Measurements from ENCODE around the gene OPTN.

OPTN gene

DNA sequence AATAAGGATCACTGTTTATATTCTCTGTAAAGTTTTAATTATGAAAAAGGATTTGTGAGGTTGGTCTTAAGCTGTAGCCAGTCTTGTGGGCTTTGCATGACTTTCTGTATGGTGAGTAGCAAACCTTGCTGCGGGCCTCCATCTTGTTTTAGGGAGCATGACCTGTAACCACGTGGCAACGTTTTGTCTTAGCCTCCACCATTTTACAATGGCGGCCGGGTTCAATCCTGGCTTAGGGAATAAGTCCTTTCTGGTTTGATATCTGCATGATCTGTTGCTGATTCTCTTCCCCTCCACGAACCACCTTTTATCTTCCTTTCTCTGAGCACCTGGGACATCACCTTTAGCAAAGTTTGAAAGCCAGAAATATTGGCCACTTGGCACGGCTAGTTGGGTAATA lies 32.5 kb upstream of the OPTN start:
- Histone ChIP-seq H3K18ac (ENCODE audit: low read depth in 1 of 2, low read length in 2 of 2) (no peak overlapping the region), H3K4me3 (ENCODE audit: insufficient read depth in 1 of 2, low read depth in 1 of 2, low read length in 2 of 2) (no peak overlapping the region), H3K27ac (ENCODE audit: low read length, poor library complexity, severe bottlenecking) (no peak overlapping the region), H2BK120ac (ENCODE audit: low read depth, low read length) (no peak overlapping the region), H4K8ac (ENCODE audit: low read length) (no peak overlapping the region), H3K9ac (ENCODE audit: low read length) (no peak overlapping the region), H4K91ac (ENCODE audit: low read length) (no peak overlapping the region), H3K4me2 (ENCODE audit: low read length, poor library complexity, severe bottlenecking) (no peak overlapping the region), H2BK15ac (ENCODE audit: low read depth, poor library complexity, severe bottlenecking) (no peak overlapping the region), H3K36me3 (ENCODE audit: control insufficient read depth in 1 of 2, insufficient read depth in 2 of 2, low read depth in 1 of 2, low read length in 2 of 2) (no peaks in the 10 kb centered on the region), H3K79me1 (replicated peaks; ENCODE audit: low read length, poor library complexity, severe bottlenecking) (no peaks in the 10 kb centered on the region), H3K27me3 (ENCODE audit: control insufficient read depth in 1 of 2, insufficient read depth in 1 of 2, low read length in 2 of 2) (peaks cover 0 to 17% of the 10 kb centered on the region in 2 experiments), H2AFZ (ENCODE audit: low read depth, low read length) (no peak overlapping the region), H3K4ac (ENCODE audit: low read depth in 1 of 2, low read length in 2 of 2) (no peak overlapping the region), H3K9me3 (ENCODE audit: control insufficient read depth, low read length) (no peaks in the 10 kb centered on the region), H3K23ac (ENCODE audit: low read length in 2 of 2) (no peak overlapping the region), H2BK12ac (ENCODE audit: low read length in 2 of 2) (no peak overlapping the region), H3K4me1 (ENCODE audit: control insufficient read depth, insufficient read depth, low read depth, low read length) (no peaks in the 10 kb centered on the region), H3K14ac (ENCODE audit: low read length in 2 of 2) (no peak overlapping the region), H2BK5ac (ENCODE audit: low read depth, low read length, poor library complexity, severe bottlenecking) (no peak overlapping the region), H2AK5ac (ENCODE audit: low read length, severe bottlenecking) (no peak overlapping the region)
- WGBS: 87% methylated on average over 5 of the region's 7 CpGs
- DNase-seq: no peak

DNA sequence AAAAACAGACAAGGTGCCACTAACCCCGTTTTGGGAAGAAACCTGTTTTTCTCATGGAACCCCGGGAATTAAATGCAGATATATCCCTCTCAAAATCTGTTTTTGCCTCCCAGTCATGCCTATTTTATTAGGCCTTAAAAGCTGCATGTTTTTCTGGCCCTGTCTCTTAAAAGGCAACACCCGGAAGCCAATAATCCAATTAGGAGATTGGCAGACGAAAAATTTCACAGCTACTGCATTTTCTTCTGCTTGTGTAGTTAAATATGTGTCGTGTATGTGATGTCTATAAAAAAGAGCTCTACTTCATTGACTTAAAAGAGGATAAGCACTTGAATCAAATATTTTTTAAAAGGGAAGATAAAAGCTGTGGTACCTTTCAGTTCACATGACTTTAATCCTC lies 31.9 kb upstream of the OPTN start:
- Histone ChIP-seq H4K91ac (ENCODE audit: low read length) (no peak overlapping the region), H2BK15ac (ENCODE audit: low read depth, poor library complexity, severe bottlenecking) (no peak overlapping the region), H3K4ac (ENCODE audit: low read depth in 1 of 2, low read length in 2 of 2) (no peak overlapping the region), H3K4me1 (ENCODE audit: control insufficient read depth, insufficient read depth, low read depth, low read length) (no peaks in the 10 kb centered on the region), H3K4me2 (ENCODE audit: low read length, poor library complexity, severe bottlenecking) (no peak overlapping the region), H3K79me1 (replicated peaks; ENCODE audit: low read length, poor library complexity, severe bottlenecking) (no peaks in the 10 kb centered on the region), H2AK5ac (ENCODE audit: low read length, severe bottlenecking) (no peak overlapping the region), H3K27me3 (ENCODE audit: control insufficient read depth in 1 of 2, insufficient read depth in 1 of 2, low read length in 2 of 2) (peaks cover 0 to 12% of the 10 kb centered on the region in 2 experiments), H3K36me3 (ENCODE audit: control insufficient read depth in 1 of 2, insufficient read depth in 2 of 2, low read depth in 1 of 2, low read length in 2 of 2) (no peaks in the 10 kb centered on the region), H2BK120ac (ENCODE audit: low read depth, low read length) (no peak overlapping the region), H2AFZ (ENCODE audit: low read depth, low read length) (no peak overlapping the region), H3K9me3 (ENCODE audit: control insufficient read depth, low read length) (no peaks in the 10 kb centered on the region), H3K4me3 (ENCODE audit: insufficient read depth in 1 of 2, low read depth in 1 of 2, low read length in 2 of 2) (no peak overlapping the region), H3K14ac (ENCODE audit: low read length in 2 of 2) (no peak overlapping the region), H3K23ac (ENCODE audit: low read length in 2 of 2) (no peak overlapping the region), H3K18ac (ENCODE audit: low read depth in 1 of 2, low read length in 2 of 2) (no peak overlapping the region), H3K9ac (ENCODE audit: low read length) (no peak overlapping the region), H2BK12ac (ENCODE audit: low read length in 2 of 2) (no peak overlapping the region), H2BK5ac (ENCODE audit: low read depth, low read length, poor library complexity, severe bottlenecking) (no peak overlapping the region), H3K27ac (ENCODE audit: low read length, poor library complexity, severe bottlenecking) (no peak overlapping the region), H4K8ac (ENCODE audit: low read length) (no peak overlapping the region)
- no peak for DNase-seq
- 78% methylated on average over 4 of the region's 5 CpGs for WGBS

DNA sequence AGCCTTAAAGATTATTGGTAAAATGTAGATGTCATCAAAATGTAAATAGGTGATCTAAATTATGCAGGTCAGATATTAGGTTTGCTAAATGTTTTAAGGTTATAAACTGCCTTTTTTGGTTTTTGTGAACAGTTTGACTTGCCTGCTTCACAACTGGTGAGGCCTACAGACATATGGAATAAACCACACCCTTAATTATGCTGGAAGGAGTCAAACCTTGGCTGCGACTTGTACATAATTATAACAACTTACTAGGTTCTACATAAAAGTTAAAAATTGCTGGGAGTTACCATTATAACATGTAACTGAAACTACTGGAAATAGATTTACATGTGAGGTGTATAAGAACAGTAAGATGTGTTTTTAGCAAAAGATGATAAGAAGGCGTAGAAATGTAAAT lies 31.5 kb upstream of the OPTN start:
- peaks cover 0 to 12% of the 10 kb centered on the region in 2 experiments for H3K27me3 ChIP-seq (ENCODE audit: control insufficient read depth in 1 of 2, insufficient read depth in 1 of 2, low read length in 2 of 2)

DNA sequence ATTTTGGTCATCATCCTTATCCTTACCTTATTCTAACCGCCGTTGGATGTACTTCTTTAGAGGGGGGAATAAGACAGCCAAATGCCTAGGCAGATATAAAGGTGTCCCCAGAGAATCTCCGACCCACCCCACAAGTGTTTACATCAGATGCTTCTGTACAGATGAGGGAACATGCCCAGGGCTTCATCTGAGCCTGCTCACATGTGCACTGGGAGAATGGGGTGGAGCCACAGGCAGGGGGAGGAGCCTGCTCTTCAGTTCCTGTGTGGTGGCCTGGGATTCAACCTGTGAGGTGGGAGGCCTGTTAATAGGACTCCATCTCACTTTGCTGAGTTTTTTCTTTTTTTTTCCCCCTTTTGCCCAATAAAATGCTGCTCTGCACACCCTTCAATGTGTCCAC lies 27.6 kb upstream of the OPTN start:
- H2AFZ ChIP-seq (ENCODE audit: low read depth, low read length): no peak overlapping the region

More for the DNA sequence above, 31.5 kb upstream of the OPTN start:
- no peak overlapping the region for H3K4me3 ChIP-seq (ENCODE audit: insufficient read depth in 1 of 2, low read depth in 1 of 2, low read length in 2 of 2)
- H2BK15ac ChIP-seq (ENCODE audit: low read depth, poor library complexity, severe bottlenecking): no peak overlapping the region
- H3K4ac ChIP-seq (ENCODE audit: low read depth in 1 of 2, low read length in 2 of 2): no peak overlapping the region
- no peak overlapping the region for H2BK5ac ChIP-seq (ENCODE audit: low read depth, low read length, poor library complexity, severe bottlenecking)
- no peaks in the 10 kb centered on the region for H3K36me3 ChIP-seq (ENCODE audit: control insufficient read depth in 1 of 2, insufficient read depth in 2 of 2, low read depth in 1 of 2, low read length in 2 of 2)
- H3K4me2 ChIP-seq (ENCODE audit: low read length, poor library complexity, severe bottlenecking): no peak overlapping the region
- no peak overlapping the region for H3K27ac ChIP-seq (ENCODE audit: low read length, poor library complexity, severe bottlenecking)
- H3K4me1 ChIP-seq (ENCODE audit: control insufficient read depth, insufficient read depth, low read depth, low read length): no peaks in the 10 kb centered on the region
- no peak overlapping the region for H3K18ac ChIP-seq (ENCODE audit: low read depth in 1 of 2, low read length in 2 of 2)
- H2AFZ ChIP-seq (ENCODE audit: low read depth, low read length): no peak overlapping the region
- H4K91ac ChIP-seq (ENCODE audit: low read length): no peak overlapping the region
- no peak overlapping the region for H2BK12ac ChIP-seq (ENCODE audit: low read length in 2 of 2)
- H3K23ac ChIP-seq (ENCODE audit: low read length in 2 of 2): no peak overlapping the region
- no peak overlapping the region for H3K14ac ChIP-seq (ENCODE audit: low read length in 2 of 2)
- H3K9ac ChIP-seq (ENCODE audit: low read length): no peak overlapping the region
- H2BK120ac ChIP-seq (ENCODE audit: low read depth, low read length): no peak overlapping the region
- no peak for DNase-seq
- H3K9me3 ChIP-seq (ENCODE audit: control insufficient read depth, low read length): no peaks in the 10 kb centered on the region
- no peak overlapping the region for H2AK5ac ChIP-seq (ENCODE audit: low read length, severe bottlenecking)
- no peak overlapping the region for H4K8ac ChIP-seq (ENCODE audit: low read length)
- 94% methylated on average over 1 of the region's 2 CpGs for WGBS
- no peaks in the 10 kb centered on the region for H3K79me1 ChIP-seq (replicated peaks; ENCODE audit: low read length, poor library complexity, severe bottlenecking)

More for the DNA sequence above, 27.6 kb upstream of the OPTN start:
- Histone ChIP-seq H3K27me3 (ENCODE audit: control insufficient read depth in 1 of 2, insufficient read depth in 1 of 2, low read length in 2 of 2) (peaks cover 0 to 10% of the 10 kb centered on the region in 2 experiments), H4K91ac (ENCODE audit: low read length) (no peak overlapping the region), H3K4me1 (ENCODE audit: control insufficient read depth, insufficient read depth, low read depth, low read length) (no peaks in the 10 kb centered on the region), H3K27ac (ENCODE audit: low read length, poor library complexity, severe bottlenecking) (no peak overlapping the region), H3K4ac (ENCODE audit: low read depth in 1 of 2, low read length in 2 of 2) (no peak overlapping the region), H3K4me2 (ENCODE audit: low read length, poor library complexity, severe bottlenecking) (no peak overlapping the region), H3K4me3 (ENCODE audit: insufficient read depth in 1 of 2, low read depth in 1 of 2, low read length in 2 of 2) (no peak overlapping the region), H4K8ac (ENCODE audit: low read length) (no peak overlapping the region), H3K23ac (ENCODE audit: low read length in 2 of 2) (no peak overlapping the region), H3K14ac (ENCODE audit: low read length in 2 of 2) (no peak overlapping the region), H2BK120ac (ENCODE audit: low read depth, low read length) (no peak overlapping the region), H2BK12ac (ENCODE audit: low read length in 2 of 2) (no peak overlapping the region), H3K79me1 (replicated peaks; ENCODE audit: low read length, poor library complexity, severe bottlenecking) (no peaks in the 10 kb centered on the region), H2AK5ac (ENCODE audit: low read length, severe bottlenecking) (no peak overlapping the region), H2BK5ac (ENCODE audit: low read depth, low read length, poor library complexity, severe bottlenecking) (no peak overlapping the region), H2BK15ac (ENCODE audit: low read depth, poor library complexity, severe bottlenecking) (no peak overlapping the region), H3K9me3 (ENCODE audit: control insufficient read depth, low read length) (no peaks in the 10 kb centered on the region), H3K9ac (ENCODE audit: low read length) (no peak overlapping the region), H3K18ac (ENCODE audit: low read depth in 1 of 2, low read length in 2 of 2) (no peak overlapping the region), H3K36me3 (ENCODE audit: control insufficient read depth in 1 of 2, insufficient read depth in 2 of 2, low read depth in 1 of 2, low read length in 2 of 2) (no peaks in the 10 kb centered on the region)
- DNase-seq: no peak
- WGBS: no CpG with 5 or more reads among the region's 3 CpGs

Data from mesenchymal stem cell (in vitro differentiated cells and primary cell).